B cell (primary cell): ENCODE results near the gene CEACAM5.

Source experiments
- CTCF ChIP-seq: fragments of 200-600 bp; IDR thresholded peaks from one replicate; pipeline ENCODE4 v1.8.0; 2022; ENCODE audit warnings: antibody characterized with exemption, mild to moderate bottlenecking
- EZH2 ChIP-seq: IDR thresholded peaks from 2 replicates; pipeline ENCODE4 v1.6.1; 2012; ENCODE audit warnings: borderline replicate concordance, low read depth, mild to moderate bottlenecking, moderate library complexity, low read length; ENCODE audit not compliant: insufficient read depth, poor library complexity, severe bottlenecking

- TF ChIP-seq CTCF (no peak), EZH2 (no peak)
These were observed 32.8 kb downstream of the CEACAM5 start for GRCh38 chr19:41741244-41741554.
